PC-9 (cell line): ENCODE data around the gene C11orf58. TPM values are rescaled to one million over a fixed set of nuclear protein-coding genes. Genes with fewer than 3 reads are reported as not detected.

Experiments used
- BruUV-seq: library from RNA; stranded (reverse); fragments of 400-500 nt; replicated peaks from 2 replicates; lab custom pipeline; 2021; lab: Mats Ljungman, UMichigan
- CTCF ChIA-PET: fragments of 300-600 bp; sonication (Branson Sonifier 250); formaldehyde crosslinking; loops from one replicate; lab custom pipeline; 2022; ENCODE audit warnings: antibody characterized with exemption; lab: Charles Lee
- POLR2A ChIA-PET: fragments of 300-600 bp; sonication (Branson Sonifier 250); formaldehyde crosslinking; loops from one replicate; lab custom pipeline; 2022; ENCODE audit warnings: antibody characterized with exemption; ENCODE audit not compliant: unreplicated experiment; lab: Charles Lee
- DNase-seq, 2 experiments: peaks; one replicate each; pipeline versions ENCODE4 v3.0.0 to v3.0.0-alpha.2; 2015 to 2022; ENCODE audit warnings: mixed read lengths in 1 of 2
- H2AFZ ChIP-seq: fragments of 200-600 bp; sonication (generic); 2 replicates; pipeline ENCODE4 v1.8.1; 2017; ENCODE audit warnings: antibody characterized with exemption
- H3F3A ChIP-seq: fragments of 200-600 bp; sonication (generic); 2 replicates; pipeline ENCODE4 v1.8.1; 2017; ENCODE audit warnings: antibody characterized with exemption, mild to moderate bottlenecking, low read depth; ENCODE audit not compliant: insufficient read depth
- H3K27ac ChIP-seq: fragments of 200-600 bp; sonication (generic); 2 replicates; pipeline ENCODE4 v1.6.1; 2016; ENCODE audit warnings: mixed run types
- H3K27me3 ChIP-seq: fragments of 200-600 bp; sonication (generic); 2 replicates; pipeline ENCODE4 v1.6.1; 2016; ENCODE audit warnings: low read depth, mixed run types; ENCODE audit not compliant: insufficient read depth
- H3K36me3 ChIP-seq: fragments of 200-600 bp; sonication (generic); 2 replicates; pipeline ENCODE4 v1.6.1; 2016; ENCODE audit warnings: low read depth, mixed run types
- H3K4me1 ChIP-seq: fragments of 200-600 bp; sonication (generic); replicated peaks from 2 replicates; pipeline ENCODE4 v1.6.1; 2016; ENCODE audit warnings: mixed run types; ENCODE audit not compliant: insufficient read depth
- H3K4me2 ChIP-seq: fragments of 200-600 bp; sonication (generic); 2 replicates; pipeline ENCODE4 v1.6.1; 2017; ENCODE audit warnings: mixed run types
- H3K4me3 ChIP-seq: fragments of 200-600 bp; sonication (generic); 2 replicates; pipeline ENCODE4 v1.6.1; 2016; ENCODE audit warnings: mixed run types
- H3K79me2 ChIP-seq: fragments of 200-600 bp; sonication (generic); 2 replicates; pipeline ENCODE4 v1.6.1; 2017; ENCODE audit warnings: low read depth, mixed run types
- H3K9me2 ChIP-seq: fragments of 200-600 bp; sonication (generic); 2 replicates; pipeline ENCODE4 v1.8.1; 2017; ENCODE audit warnings: mild to moderate bottlenecking; ENCODE audit not compliant: insufficient read depth
- H3K9me3 ChIP-seq: fragments of 200-600 bp; sonication (generic); 2 replicates; pipeline ENCODE4 v1.8.1; 2016; ENCODE audit warnings: low read depth; ENCODE audit not compliant: insufficient read depth
- H4K20me1 ChIP-seq: fragments of 200-600 bp; sonication (generic); 2 replicates; pipeline ENCODE4 v1.8.1; 2017; ENCODE audit not compliant: insufficient read depth
- CTCF ChIP-seq: fragments of 200-600 bp; sonication (generic); conservative IDR thresholded peaks from 2 replicates; pipeline ENCODE4 v1.6.1; 2017; ENCODE audit warnings: mixed run types, antibody characterized with exemption, mild to moderate bottlenecking, moderate library complexity
- EZH2 ChIP-seq: fragments of 200-600 bp; sonication (generic); IDR thresholded peaks from 2 replicates; pipeline ENCODE4 v1.8.0; 2017; ENCODE audit warnings: antibody characterized with exemption, low read depth
- intact Hi-C: fragments of 100-400 bp; cut with micrococcal nuclease; formaldehyde crosslinking; loops from one replicate; pipeline ENCODE4 v1.10.0; 2022; ENCODE audit not compliant: unreplicated experiment
- total RNA-seq: library from RNA; stranded (reverse); gene quantifications from 2 replicates; pipeline ENCODE4 v1.2.3, GENCODE V29; 2021

Gene C11orf58
- total RNA-seq, 1 experiment from 2014 or later, result 84.1 TPM

GRCh38 chr11:16743478-16743877 is 5.0 kb downstream of the C11orf58 start:
- H3K36me3 ChIP-seq, result peaks cover 11% of the 10 kb centered on the region; the same call in 1 of the 2 replicates
- peaks cover 15% of the 10 kb centered on the region; the same call in 1 of the 2 replicates for H4K20me1 ChIP-seq
- CTCF ChIA-PET, result no interaction called here

GRCh38 chr11:16744128-16744725 is 5.8 kb downstream of the C11orf58 start:
- H3K79me2 ChIP-seq, result peaks cover 61% of the 10 kb centered on the region
- intact Hi-C loops, result no loop called here
- no peak overlapping the region for H3K27ac ChIP-seq
- no TSS peak for BruUV-seq
- H3K4me3 ChIP-seq, result no peak overlapping the region
- H3F3A ChIP-seq, result no peaks in the 10 kb centered on the region
- TF ChIP-seq EZH2 (no peak), CTCF (no peak)
- ChIA-PET CTCF (no interaction called here), POLR2A (no interaction called here)
- H3K27me3 ChIP-seq, result no peaks in the 10 kb centered on the region
- H2AFZ ChIP-seq, result no peak overlapping the region
- 0 out of 2 replicates have a peak, but pooled peaks cover 8% of the 10 kb centered on the region for H3K4me1 ChIP-seq
- H3K4me2 ChIP-seq, result no peak overlapping the region
- peaks cover 17% of the 10 kb centered on the region; the same call in 1 of the 2 replicates for H4K20me1 ChIP-seq
- H3K36me3 ChIP-seq, result peaks cover 11% of the 10 kb centered on the region; the same call in 1 of the 2 replicates
- no peak for DNase-seq
- no peaks in the 10 kb centered on the region for H3K9me2 ChIP-seq
- no peaks in the 10 kb centered on the region for H3K9me3 ChIP-seq

More at GRCh38 chr11:16743478-16743877, 5.0 kb downstream of the C11orf58 start:
- H3K79me2 ChIP-seq, result peaks cover 69% of the 10 kb centered on the region
- no peak overlapping the region for H3K27ac ChIP-seq
- intact Hi-C loops, result no loop called here
- POLR2A ChIA-PET, result no interaction called here
- no peak overlapping the region for H3K4me2 ChIP-seq
- TF ChIP-seq EZH2 (no peak), CTCF (no peak)
- H3K4me3 ChIP-seq, result no peak overlapping the region
- no peak overlapping the region for H2AFZ ChIP-seq
- H3F3A ChIP-seq, result no peaks in the 10 kb centered on the region
- H3K27me3 ChIP-seq, result no peaks in the 10 kb centered on the region
- H3K9me3 ChIP-seq, result no peaks in the 10 kb centered on the region
- DNase-seq, result no peak
- H3K4me1 ChIP-seq, result 0 out of 2 replicates have a peak, but pooled peaks cover 8% of the 10 kb centered on the region
- H3K9me2 ChIP-seq, result no peaks in the 10 kb centered on the region
- no TSS peak for BruUV-seq

- no TSS peak for BruUV-seq
- no peaks in the 10 kb centered on the region for H3K4me1 ChIP-seq
- no peak for DNase-seq
- no peaks in the 10 kb centered on the region for H3K27me3 ChIP-seq
- intact Hi-C loops, result no loop called here
- H3K9me3 ChIP-seq, result no peaks in the 10 kb centered on the region
- no peak overlapping the region for H3K27ac ChIP-seq
- H3K79me2 ChIP-seq, result peaks cover 43% of the 10 kb centered on the region
- no peak overlapping the region for H2AFZ ChIP-seq
- H4K20me1 ChIP-seq, result peaks cover 20% of the 10 kb centered on the region; the same call in 1 of the 2 replicates
- H3K36me3 ChIP-seq, result peaks cover 11% of the 10 kb centered on the region; the same call in 1 of the 2 replicates
- ChIA-PET CTCF (no interaction called here), POLR2A (no interaction called here)
- H3F3A ChIP-seq, result no peaks in the 10 kb centered on the region
- no peaks in the 10 kb centered on the region for H3K9me2 ChIP-seq
- no peak overlapping the region for H3K4me3 ChIP-seq
- TF ChIP-seq EZH2, result no peak
- no peak for TF ChIP-seq CTCF
- no peak overlapping the region for H3K4me2 ChIP-seq
These were observed 7.6 kb downstream of the C11orf58 start for GRCh38 chr11:16745950-16746605.
